ENCODE results near the gene SMG5. TPM values are rescaled to one million over a fixed set of nuclear protein-coding genes. Genes with fewer than 3 reads are reported as not detected.

SMG5 gene
- total and polyA plus RNA-seq, 4 donors = 37.3 to 68.4 (median 41.4) TPM

- Histone ChIP-seq H3K9me3 (ENCODE audit: control insufficient read depth in 4 of 4, insufficient read depth in 3 of 4, low read length in 3 of 4) (no peaks in the 10 kb centered on the region), H3K27me3 (ENCODE audit: control insufficient read depth in 3 of 3, insufficient read depth in 3 of 3, low read length in 2 of 3) (no peaks in the 10 kb centered on the region), H3K4me3 (no peak overlapping the region), H3K36me3 (ENCODE audit: control insufficient read depth in 4 of 4, insufficient read depth in 4 of 4, low read length in 4 of 4) (peaks cover 0 to 18% (median 5%) of the 10 kb centered on the region in 4 donors), H3K9ac (ENCODE audit: insufficient read depth in 1 of 2, low read length in 2 of 2) (no peak overlapping the region), H3K4me1 (ENCODE audit: control insufficient read depth in 5 of 5, insufficient read depth in 5 of 5, low read length in 5 of 5) (peaks cover 0 to 22% (median 6%) of the 10 kb centered on the region in 5 donors), H3K27ac (ENCODE audit: low read depth in 1 of 2, low read length in 1 of 2) (no peak overlapping the region)
- TF ChIP-seq, protein P1, sequence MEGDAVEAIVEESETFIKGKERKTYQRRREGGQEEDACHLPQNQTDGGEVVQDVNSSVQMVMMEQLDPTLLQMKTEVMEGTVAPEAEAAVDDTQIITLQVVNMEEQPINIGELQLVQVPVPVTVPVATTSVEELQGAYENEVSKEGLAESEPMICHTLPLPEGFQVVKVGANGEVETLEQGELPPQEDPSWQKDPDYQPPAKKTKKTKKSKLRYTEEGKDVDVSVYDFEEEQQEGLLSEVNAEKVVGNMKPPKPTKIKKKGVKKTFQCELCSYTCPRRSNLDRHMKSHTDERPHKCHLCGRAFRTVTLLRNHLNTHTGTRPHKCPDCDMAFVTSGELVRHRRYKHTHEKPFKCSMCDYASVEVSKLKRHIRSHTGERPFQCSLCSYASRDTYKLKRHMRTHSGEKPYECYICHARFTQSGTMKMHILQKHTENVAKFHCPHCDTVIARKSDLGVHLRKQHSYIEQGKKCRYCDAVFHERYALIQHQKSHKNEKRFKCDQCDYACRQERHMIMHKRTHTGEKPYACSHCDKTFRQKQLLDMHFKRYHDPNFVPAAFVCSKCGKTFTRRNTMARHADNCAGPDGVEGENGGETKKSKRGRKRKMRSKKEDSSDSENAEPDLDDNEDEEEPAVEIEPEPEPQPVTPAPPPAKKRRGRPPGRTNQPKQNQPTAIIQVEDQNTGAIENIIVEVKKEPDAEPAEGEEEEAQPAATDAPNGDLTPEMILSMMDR (IDR thresholded peaks at IDR 0.05; ENCODE audit: control extremely low read depth, extremely low read depth) = no peak
- ATAC-seq (ENCODE audit: insufficient read depth, low FRiP score) (no peak), DNase-seq (no peak)
- whole genome bisulfite sequencing, 2 donors = 93 to 98% methylated on average over 21 of the region's 21 CpGs
Observed at GRCh38 chr1:156285437-156285836, 2.8 kb upstream of the SMG5 start.

DNA sequence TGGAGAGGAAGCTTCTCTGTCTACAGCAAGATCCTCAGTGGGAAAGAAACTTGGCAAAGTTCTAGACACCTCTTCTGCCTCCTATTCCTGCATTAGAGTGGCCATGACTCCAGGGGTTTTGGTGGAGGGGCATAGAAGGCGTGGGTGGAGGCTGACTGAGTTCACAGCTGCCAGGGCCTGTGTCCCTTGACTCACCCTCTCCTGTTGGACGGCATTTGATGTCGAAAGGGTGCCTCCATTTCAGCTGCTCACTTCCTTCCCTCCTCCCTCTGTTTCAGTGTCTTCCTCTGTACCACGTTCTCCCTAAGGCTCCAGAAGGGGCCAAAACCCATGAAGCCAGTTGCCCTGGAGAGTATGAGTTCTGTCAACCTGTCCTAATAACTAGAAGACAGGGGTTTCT is 2.1 kb upstream of the SMG5 start:
- Histone ChIP-seq H3K4me3 (no peak overlapping the region), H3K27me3 (ENCODE audit: control insufficient read depth in 3 of 3, insufficient read depth in 3 of 3, low read length in 2 of 3) (no peaks in the 10 kb centered on the region), H3K9ac (ENCODE audit: insufficient read depth in 1 of 2, low read length in 2 of 2) (peak overlapping the region in 1 of 2 donors; percentile 4), H3K36me3 (ENCODE audit: control insufficient read depth in 4 of 4, insufficient read depth in 4 of 4, low read length in 4 of 4) (peaks cover 0 to 18% (median 5%) of the 10 kb centered on the region in 4 donors), H3K9me3 (ENCODE audit: control insufficient read depth in 4 of 4, insufficient read depth in 3 of 4, low read length in 3 of 4) (no peaks in the 10 kb centered on the region), H3K4me1 (ENCODE audit: control insufficient read depth in 5 of 5, insufficient read depth in 5 of 5, low read length in 5 of 5) (peaks cover 0 to 22% (median 6%) of the 10 kb centered on the region in 5 donors), H3K27ac (ENCODE audit: low read depth in 1 of 2, low read length in 1 of 2) (no peak overlapping the region)
- TF ChIP-seq, protein P1 (IDR thresholded peaks at IDR 0.05; ENCODE audit: control extremely low read depth, extremely low read depth) = no peak
- ATAC-seq (ENCODE audit: insufficient read depth, low FRiP score) = no peak
- DNase-seq = no peak
- WGBS, 2 donors = 21 to 58% methylated on average over 4 of the region's 4 CpGs

- H3K9ac ChIP-seq (ENCODE audit: insufficient read depth in 1 of 2, low read length in 2 of 2) = peak within 1 kb of the TSS; percentile 42 to 93
- ATAC-seq (ENCODE audit: insufficient read depth, low FRiP score) (no peak), DNase-seq (peak in 1 of 3 donors; percentile 17)
- WGBS, 2 donors = 75 to 86% methylated on average over 7 of the region's 7 CpGs
- no peaks in the 10 kb centered on the region for H3K9me3 ChIP-seq (ENCODE audit: control insufficient read depth in 4 of 4, insufficient read depth in 3 of 4, low read length in 3 of 4)
- TF ChIP-seq, protein P1 (IDR thresholded peaks at IDR 0.05; ENCODE audit: control extremely low read depth, extremely low read depth) = no peak
- peaks cover 0 to 18% (median 5%) of the 10 kb centered on the region in 4 donors for H3K36me3 ChIP-seq (ENCODE audit: control insufficient read depth in 4 of 4, insufficient read depth in 4 of 4, low read length in 4 of 4)
- peaks cover 0 to 22% (median 6%) of the 10 kb centered on the region in 5 donors for H3K4me1 ChIP-seq (ENCODE audit: control insufficient read depth in 5 of 5, insufficient read depth in 5 of 5, low read length in 5 of 5)
- H3K4me3 ChIP-seq = peak within 1 kb of the TSS; percentile 55
- peak within 1 kb of the TSS; percentile 81 to 97 for H3K27ac ChIP-seq (ENCODE audit: low read depth in 1 of 2, low read length in 1 of 2)
- no peaks in the 10 kb centered on the region for H3K27me3 ChIP-seq (ENCODE audit: control insufficient read depth in 3 of 3, insufficient read depth in 3 of 3, low read length in 2 of 3)
Observed at GRCh38 chr1:156284112-156284511, 1.5 kb upstream of the SMG5 start, which contains the start of gene TMEM79. TSS of gene TMEM79 (plus strand) at chr1:156284325. CDS start at chr1:156285227, 902 bp downstream.

DNA sequence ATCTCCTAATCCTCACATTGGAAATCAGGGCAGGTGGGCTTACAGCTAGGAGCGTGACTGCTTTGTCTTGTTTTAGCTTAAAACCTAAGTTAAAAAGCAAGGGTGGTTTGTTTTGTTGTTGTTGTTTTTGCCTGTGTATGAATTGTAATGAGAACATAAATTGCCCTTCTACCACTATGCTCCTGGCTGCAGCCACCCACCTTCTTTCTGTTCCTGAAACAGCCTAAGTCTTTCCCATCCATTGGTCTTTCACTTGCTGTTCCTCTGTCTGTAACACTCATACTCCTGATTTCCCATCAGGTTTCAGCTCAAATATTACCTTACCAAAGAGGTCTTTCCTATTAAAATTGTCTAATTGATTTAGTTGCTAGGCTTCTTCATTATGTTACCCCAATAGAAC is 896 bp upstream of the SMG5 start:
- Histone ChIP-seq H3K4me3 (peak overlapping the region; percentile 55), H3K27ac (ENCODE audit: low read depth in 1 of 2, low read length in 1 of 2) (no peak overlapping the region), H3K27me3 (ENCODE audit: control insufficient read depth in 3 of 3, insufficient read depth in 3 of 3, low read length in 2 of 3) (no peaks in the 10 kb centered on the region), H3K36me3 (ENCODE audit: control insufficient read depth in 4 of 4, insufficient read depth in 4 of 4, low read length in 4 of 4) (peaks cover 0 to 15% (median 7%) of the 10 kb centered on the region in 4 donors), H3K4me1 (ENCODE audit: control insufficient read depth in 5 of 5, insufficient read depth in 5 of 5, low read length in 5 of 5) (peaks cover 0 to 22% (median 6%) of the 10 kb centered on the region in 5 donors), H3K9me3 (ENCODE audit: control insufficient read depth in 4 of 4, insufficient read depth in 3 of 4, low read length in 3 of 4) (no peaks in the 10 kb centered on the region), H3K9ac (ENCODE audit: insufficient read depth in 1 of 2, low read length in 2 of 2) (peak overlapping the region; percentile 42 to 93)
- WGBS, 2 donors = 92 to 95% methylated on average over 1 of the region's 1 CpG
- TF ChIP-seq, protein P1 (IDR thresholded peaks at IDR 0.05; ENCODE audit: control extremely low read depth, extremely low read depth) = no peak
- ATAC-seq (ENCODE audit: insufficient read depth, low FRiP score) (no peak), DNase-seq (no peak)

Data from lung (tissue), 12 donors.